Mammary epithelial cell (primary cell): ENCODE measurements around the gene ZFP69B.

Experiments used
- CTCF ChIP-seq, 2 donors: IDR thresholded peaks in 1 of 2; conservative IDR thresholded peaks in 1 of 2; 2 replicates each; pipeline ENCODE4 v1.5.1; 2011 to 2012; ENCODE audit warnings: inconsistent platforms in 2 of 2, low read length in 2 of 2, mild to moderate bottlenecking in 2 of 2, control low read depth in 1 of 2, low read depth in 1 of 2; ENCODE audit not compliant: insufficient read depth in 1 of 2; ENCODE audit errors: extremely low read depth in 1 of 2
- EZH2 ChIP-seq: IDR thresholded peaks from 2 replicates; pipeline ENCODE4 v1.6.1; 2012; ENCODE audit warnings: low read length, inconsistent platforms, borderline replicate concordance

GRCh38 chr1:40435876-40436275 is 14.4 kb upstream of the ZFP69B start:
- TF ChIP-seq CTCF (conservative IDR thresholded peaks at IDR 0.05 in 1 of 2, IDR thresholded peaks at IDR 0.05 in 1 of 2; ENCODE audit: extremely low read depth in 1 of 2, insufficient read depth in 1 of 2, low read depth in 1 of 2, low read length in 2 of 2) (no peak), EZH2 (no peak)
